H1 (cell line): ENCODE measurements around the gene KCNH8. TPM values are rescaled to one million over a fixed set of nuclear protein-coding genes. Genes with fewer than 3 reads are reported as not detected.

Source experiments
- BRCA1 ChIP-seq: IDR thresholded peaks from 2 replicates; pipeline ENCODE4 v1.6.1; 2012; ENCODE audit warnings: low read depth, low read length, improper control_type of control experiment
- CHD2 ChIP-seq: IDR thresholded peaks from 2 replicates; pipeline ENCODE4 v1.6.1; 2012; ENCODE audit warnings: low read length, improper control_type of control experiment
- EGR1 ChIP-seq: IDR thresholded peaks from 2 replicates; pipeline ENCODE4 v1.6.1; 2011; ENCODE audit warnings: low read depth, low read length, borderline replicate concordance
- FOSL1 ChIP-seq: IDR thresholded peaks from 2 replicates; pipeline ENCODE4 v1.6.1; 2011; ENCODE audit warnings: mild to moderate bottlenecking, low read depth, low read length, moderate library complexity; ENCODE audit not compliant: insufficient read depth
- JUND ChIP-seq: IDR thresholded peaks from 2 replicates; pipeline ENCODE4 v1.6.1; 2011; ENCODE audit warnings: mild to moderate bottlenecking, improper control_type of control experiment, low read length
- NANOG ChIP-seq: IDR thresholded peaks from 2 replicates; pipeline ENCODE4 v1.6.1; 2011; ENCODE audit warnings: low read length, low read depth, mild to moderate bottlenecking, inconsistent platforms; ENCODE audit not compliant: insufficient read depth, poor library complexity, severe bottlenecking
- SP2 ChIP-seq: IDR thresholded peaks from 2 replicates; pipeline ENCODE4 v1.6.1; 2012; ENCODE audit warnings: mild to moderate bottlenecking, low read length, inconsistent platforms
- TAF7 ChIP-seq: optimal IDR thresholded peaks from 2 replicates; pipeline ENCODE3; 2011; ENCODE audit warnings: low read depth, mild to moderate bottlenecking, inconsistent platforms, low read length, moderate library complexity, borderline replicate concordance
- polyA plus RNA-seq, 7 experiments: library from polyadenylated mRNA; depleted of rRNA in 3 of 7; stranded (reverse) in 5 of 7; unstranded in 2 of 7; fragments of >200 nt in 5 of 7; fragments of 200-250 nt in 2 of 7; gene quantifications; 1 replicate in 5 of 7; 2 replicates in 1 of 7; 4 replicates in 1 of 7; pipeline versions ENCODE4 v1.2.1 to v1.2.3, GENCODE V29; 2011 to 2013; ENCODE audit warnings: missing spikeins in 2 of 7, mixed read lengths in 2 of 7
- total RNA-seq: library from RNA; stranded (reverse); fragmentation: NEBNext Ultra II Directional; extraction: Animal tissue kit (Norgen Biotek cat#: 25700); gene quantifications from 2 replicates; pipeline ENCODE4 v1.2.1, GENCODE V29; 2021
- TF ChIP-seq, protein P1 (sequence below): fragments of 300-600 bp; sonication (generic); IDR thresholded peaks from 2 replicates; pipeline ENCODE4 v1.7.1; 2012; ENCODE audit warnings: low read length, moderate library complexity, mild to moderate bottlenecking, inconsistent platforms; ENCODE audit not compliant: insufficient replicate concordance
- TF ChIP-seq, protein P2 (sequence below): IDR thresholded peaks from 2 replicates; pipeline ENCODE4 v1.6.1; 2011; ENCODE audit warnings: low read depth, mild to moderate bottlenecking, low read length; ENCODE audit not compliant: insufficient read depth

The KCNH8 gene
- total and polyA plus RNA-seq, 2 of the 8 experiments (the other 6 are each of a cell fraction or from before 2014, with no cell fraction given), result 2.2 to 2.4 TPM

DNA sequence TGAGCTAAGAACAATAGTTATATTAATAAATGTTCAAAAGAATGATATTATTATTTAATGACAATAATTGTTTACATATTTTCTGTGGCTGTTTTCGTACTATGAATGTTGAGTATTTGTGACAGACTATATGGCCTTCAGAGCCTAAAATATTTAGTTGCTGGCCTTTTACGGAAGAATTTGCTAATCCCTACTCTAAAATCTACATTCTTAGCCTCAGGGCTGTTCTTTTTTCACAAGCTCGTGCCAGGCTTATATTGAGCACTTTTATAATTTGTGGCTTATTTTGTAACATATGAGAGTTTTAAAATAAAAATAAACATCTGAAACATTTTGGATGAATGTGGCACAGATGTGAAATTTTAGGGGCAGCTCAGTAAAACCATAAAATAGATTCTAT lies 79.9 kb downstream of the KCNH8 start (continued):
- TF ChIP-seq, protein P1, sequence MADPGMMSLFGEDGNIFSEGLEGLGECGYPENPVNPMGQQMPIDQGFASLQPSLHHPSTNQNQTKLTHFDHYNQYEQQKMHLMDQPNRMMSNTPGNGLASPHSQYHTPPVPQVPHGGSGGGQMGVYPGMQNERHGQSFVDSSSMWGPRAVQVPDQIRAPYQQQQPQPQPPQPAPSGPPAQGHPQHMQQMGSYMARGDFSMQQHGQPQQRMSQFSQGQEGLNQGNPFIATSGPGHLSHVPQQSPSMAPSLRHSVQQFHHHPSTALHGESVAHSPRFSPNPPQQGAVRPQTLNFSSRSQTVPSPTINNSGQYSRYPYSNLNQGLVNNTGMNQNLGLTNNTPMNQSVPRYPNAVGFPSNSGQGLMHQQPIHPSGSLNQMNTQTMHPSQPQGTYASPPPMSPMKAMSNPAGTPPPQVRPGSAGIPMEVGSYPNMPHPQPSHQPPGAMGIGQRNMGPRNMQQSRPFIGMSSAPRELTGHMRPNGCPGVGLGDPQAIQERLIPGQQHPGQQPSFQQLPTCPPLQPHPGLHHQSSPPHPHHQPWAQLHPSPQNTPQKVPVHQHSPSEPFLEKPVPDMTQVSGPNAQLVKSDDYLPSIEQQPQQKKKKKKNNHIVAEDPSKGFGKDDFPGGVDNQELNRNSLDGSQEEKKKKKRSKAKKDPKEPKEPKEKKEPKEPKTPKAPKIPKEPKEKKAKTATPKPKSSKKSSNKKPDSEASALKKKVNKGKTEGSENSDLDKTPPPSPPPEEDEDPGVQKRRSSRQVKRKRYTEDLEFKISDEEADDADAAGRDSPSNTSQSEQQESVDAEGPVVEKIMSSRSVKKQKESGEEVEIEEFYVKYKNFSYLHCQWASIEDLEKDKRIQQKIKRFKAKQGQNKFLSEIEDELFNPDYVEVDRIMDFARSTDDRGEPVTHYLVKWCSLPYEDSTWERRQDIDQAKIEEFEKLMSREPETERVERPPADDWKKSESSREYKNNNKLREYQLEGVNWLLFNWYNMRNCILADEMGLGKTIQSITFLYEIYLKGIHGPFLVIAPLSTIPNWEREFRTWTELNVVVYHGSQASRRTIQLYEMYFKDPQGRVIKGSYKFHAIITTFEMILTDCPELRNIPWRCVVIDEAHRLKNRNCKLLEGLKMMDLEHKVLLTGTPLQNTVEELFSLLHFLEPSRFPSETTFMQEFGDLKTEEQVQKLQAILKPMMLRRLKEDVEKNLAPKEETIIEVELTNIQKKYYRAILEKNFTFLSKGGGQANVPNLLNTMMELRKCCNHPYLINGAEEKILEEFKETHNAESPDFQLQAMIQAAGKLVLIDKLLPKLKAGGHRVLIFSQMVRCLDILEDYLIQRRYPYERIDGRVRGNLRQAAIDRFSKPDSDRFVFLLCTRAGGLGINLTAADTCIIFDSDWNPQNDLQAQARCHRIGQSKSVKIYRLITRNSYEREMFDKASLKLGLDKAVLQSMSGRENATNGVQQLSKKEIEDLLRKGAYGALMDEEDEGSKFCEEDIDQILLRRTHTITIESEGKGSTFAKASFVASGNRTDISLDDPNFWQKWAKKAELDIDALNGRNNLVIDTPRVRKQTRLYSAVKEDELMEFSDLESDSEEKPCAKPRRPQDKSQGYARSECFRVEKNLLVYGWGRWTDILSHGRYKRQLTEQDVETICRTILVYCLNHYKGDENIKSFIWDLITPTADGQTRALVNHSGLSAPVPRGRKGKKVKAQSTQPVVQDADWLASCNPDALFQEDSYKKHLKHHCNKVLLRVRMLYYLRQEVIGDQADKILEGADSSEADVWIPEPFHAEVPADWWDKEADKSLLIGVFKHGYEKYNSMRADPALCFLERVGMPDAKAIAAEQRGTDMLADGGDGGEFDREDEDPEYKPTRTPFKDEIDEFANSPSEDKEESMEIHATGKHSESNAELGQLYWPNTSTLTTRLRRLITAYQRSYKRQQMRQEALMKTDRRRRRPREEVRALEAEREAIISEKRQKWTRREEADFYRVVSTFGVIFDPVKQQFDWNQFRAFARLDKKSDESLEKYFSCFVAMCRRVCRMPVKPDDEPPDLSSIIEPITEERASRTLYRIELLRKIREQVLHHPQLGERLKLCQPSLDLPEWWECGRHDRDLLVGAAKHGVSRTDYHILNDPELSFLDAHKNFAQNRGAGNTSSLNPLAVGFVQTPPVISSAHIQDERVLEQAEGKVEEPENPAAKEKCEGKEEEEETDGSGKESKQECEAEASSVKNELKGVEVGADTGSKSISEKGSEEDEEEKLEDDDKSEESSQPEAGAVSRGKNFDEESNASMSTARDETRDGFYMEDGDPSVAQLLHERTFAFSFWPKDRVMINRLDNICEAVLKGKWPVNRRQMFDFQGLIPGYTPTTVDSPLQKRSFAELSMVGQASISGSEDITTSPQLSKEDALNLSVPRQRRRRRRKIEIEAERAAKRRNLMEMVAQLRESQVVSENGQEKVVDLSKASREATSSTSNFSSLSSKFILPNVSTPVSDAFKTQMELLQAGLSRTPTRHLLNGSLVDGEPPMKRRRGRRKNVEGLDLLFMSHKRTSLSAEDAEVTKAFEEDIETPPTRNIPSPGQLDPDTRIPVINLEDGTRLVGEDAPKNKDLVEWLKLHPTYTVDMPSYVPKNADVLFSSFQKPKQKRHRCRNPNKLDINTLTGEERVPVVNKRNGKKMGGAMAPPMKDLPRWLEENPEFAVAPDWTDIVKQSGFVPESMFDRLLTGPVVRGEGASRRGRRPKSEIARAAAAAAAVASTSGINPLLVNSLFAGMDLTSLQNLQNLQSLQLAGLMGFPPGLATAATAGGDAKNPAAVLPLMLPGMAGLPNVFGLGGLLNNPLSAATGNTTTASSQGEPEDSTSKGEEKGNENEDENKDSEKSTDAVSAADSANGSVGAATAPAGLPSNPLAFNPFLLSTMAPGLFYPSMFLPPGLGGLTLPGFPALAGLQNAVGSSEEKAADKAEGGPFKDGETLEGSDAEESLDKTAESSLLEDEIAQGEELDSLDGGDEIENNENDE, result no peak
- TF ChIP-seq BRCA1 (no peak), EGR1 (no peak), SP2 (no peak), CHD2 (no peak), JUND (no peak), TAF7 (no peak), FOSL1 (no peak), NANOG (no peak)
- TF ChIP-seq, protein P2, sequence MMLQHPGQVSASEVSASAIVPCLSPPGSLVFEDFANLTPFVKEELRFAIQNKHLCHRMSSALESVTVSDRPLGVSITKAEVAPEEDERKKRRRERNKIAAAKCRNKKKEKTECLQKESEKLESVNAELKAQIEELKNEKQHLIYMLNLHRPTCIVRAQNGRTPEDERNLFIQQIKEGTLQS, result no peak
